GM21526 (cell line): ENCODE measurements around the gene SFN.
"Not testable (repeated sequence)": the region's sequence is repeated elsewhere in the genome, so short reads cannot be mapped to it uniquely, and the experiment has no call there.

Source experiments
- ATAC-seq: cut with Tn5 transposase; IDR thresholded peaks from one replicate; pipeline ENCODE4 v1.9.1; 2021; ENCODE audit warnings: moderate library complexity; ENCODE audit not compliant: unreplicated experiment, low FRiP score

SFN gene

DNA sequence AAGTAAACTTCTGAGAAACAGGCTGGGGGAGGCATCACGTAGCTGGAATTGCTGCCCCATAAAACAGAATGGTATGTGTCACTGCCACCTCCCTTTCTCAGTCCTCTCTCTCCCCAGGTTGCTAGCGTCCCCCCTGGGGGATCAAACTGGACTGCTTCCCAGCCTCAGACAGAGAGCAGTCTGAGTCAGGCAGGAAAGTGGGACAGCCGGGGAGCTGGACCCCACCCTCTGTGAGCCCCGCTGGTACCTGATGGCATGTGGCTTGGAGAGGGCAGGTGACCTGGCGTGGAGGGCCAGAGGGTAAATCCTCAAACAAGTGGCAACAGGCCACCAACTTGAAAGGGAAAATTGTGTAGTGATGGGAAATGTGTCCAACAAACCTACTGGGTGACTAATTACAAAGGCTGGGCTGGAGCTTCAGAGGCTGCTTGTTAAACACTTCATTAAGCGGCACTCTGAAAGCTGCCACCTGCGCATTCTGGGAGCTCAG lies 1.0 kb upstream of the SFN start:
- ATAC-seq: no peak

- ATAC-seq: no peak
Observed at GRCh38 chr1:26863685-26864077, 732 bp downstream of the SFN start.

GRCh38 chr1:26864610-26865480 lies 1.9 kb downstream of the SFN start:
- peak; percentile 80 for ATAC-seq

GRCh38 chr1:26873097-26873496 lies 10.1 kb downstream of the SFN start:
- ATAC-seq: not testable (repeated sequence)

GRCh38 chr1:26874896-26875295 lies 11.9 kb downstream of the SFN start:
- ATAC-seq: no peak

DNA sequence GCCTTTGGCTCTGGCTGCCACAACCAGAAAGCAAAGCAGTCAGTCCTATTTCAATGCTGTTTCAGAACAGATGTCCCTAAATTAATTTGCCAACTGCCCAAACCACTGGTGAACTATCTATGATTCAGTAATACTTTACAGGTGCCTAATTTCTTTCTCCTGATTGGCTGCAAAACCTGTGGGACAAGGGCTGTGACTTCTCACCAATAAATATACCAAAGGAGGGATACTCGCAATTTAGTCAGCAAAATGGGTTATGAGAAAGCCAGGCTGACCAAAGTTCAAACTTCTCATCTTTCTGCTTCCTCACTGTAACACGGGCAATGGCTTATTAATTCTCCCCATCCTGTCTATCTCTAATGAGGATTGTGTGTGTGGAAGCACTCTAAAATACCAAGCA lies 14.4 kb downstream of the SFN start:
- ATAC-seq: no peak

GRCh38 chr1:26879793-26880192 lies 16.8 kb downstream of the SFN start:
- ATAC-seq: no peak

DNA sequence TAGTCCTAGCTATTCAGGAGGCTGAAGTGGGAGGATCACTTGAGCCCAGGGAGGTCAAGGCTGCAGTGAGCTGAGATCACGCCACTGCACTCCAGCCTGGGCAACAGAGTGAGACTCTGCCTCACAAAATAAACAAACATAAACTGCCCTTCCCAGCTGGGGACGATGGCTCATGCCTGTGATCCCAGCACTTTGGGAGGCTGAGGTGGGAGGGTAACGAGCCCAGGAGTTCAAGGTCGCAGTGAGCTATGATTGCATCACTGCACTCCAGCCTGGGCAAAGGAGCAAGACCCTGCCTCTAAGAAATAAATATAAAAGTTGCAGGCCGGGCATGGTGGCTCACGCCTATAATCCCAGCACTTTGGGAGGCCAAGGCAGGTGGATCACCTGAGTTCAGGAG lies 18.7 kb downstream of the SFN start:
- not testable (repeated sequence) for ATAC-seq

- ATAC-seq: no peak
Observed at GRCh38 chr1:26882696-26883463, 19.9 kb downstream of the SFN start.

DNA sequence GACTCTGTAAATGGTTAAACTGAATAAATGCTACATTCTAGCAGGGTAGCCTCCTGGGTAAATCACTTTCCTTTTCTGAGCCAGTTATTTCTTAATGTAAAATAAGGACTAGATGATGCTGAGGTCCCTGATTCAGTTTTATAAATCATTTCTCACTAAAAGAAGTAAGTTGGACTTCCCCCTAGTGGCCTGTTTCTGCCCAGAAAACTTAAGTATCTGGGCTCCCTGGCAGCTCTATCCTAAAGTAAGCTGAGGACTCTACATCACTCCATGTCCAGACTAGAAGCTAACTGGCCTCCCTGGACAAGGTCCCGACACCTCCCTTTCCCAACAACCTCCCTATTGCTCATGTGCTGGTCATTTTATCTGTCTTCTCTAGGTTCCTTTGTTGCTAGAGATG lies 24.2 kb downstream of the SFN start:
- ATAC-seq: no peak

DNA sequence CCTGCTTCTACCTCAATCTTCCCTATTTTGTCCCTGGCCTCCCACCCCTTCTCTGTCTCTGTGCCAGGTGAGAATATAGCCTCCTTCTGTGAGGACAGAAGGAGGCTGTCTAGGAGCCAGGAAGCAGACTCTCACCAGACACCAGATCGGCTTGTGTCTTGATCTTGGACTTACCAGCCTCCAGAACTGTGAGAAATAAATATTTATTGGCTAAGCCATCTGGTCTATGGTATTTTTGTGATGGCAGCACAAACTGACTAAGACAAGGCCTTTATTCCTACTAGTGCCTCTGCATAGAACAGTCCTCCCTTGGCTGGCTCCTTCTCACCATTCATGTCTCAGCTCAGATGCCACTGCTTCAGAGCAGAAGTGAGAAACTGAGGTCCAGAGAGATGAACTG lies 25.3 kb downstream of the SFN start:
- no peak for ATAC-seq

- ATAC-seq: peak; percentile 67
Observed at GRCh38 chr1:26889551-26890466, 26.9 kb downstream of the SFN start, which contains the start of gene GPN2. Gene GPN2 (minus strand): TSS chr1:26890283. CDS start chr1:26890096, 187 bp downstream.

GRCh38 chr1:26890467-26890796 lies 27.5 kb downstream of the SFN start:
- ATAC-seq: peak; percentile 24

DNA sequence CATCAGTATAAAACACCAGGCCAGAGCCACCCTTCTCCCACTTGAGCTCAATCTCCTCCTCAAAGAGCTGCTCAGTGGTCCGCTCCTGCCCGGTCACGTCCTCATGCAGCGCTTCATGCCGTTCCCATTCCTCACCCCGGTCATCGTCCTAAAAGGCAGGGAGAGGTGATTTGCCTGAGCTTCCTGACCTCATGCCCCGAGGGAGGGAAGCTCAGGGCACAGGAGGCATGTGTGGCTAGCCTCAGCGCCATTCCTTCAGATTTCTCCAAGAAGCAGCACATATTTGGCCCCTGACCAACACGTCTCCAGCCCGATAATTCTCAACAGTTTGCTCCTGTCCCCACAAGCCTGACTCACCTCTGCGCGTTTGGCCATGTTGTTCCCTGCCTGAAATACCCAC lies 31.3 kb downstream of the SFN start:
- ATAC-seq: no peak

DNA sequence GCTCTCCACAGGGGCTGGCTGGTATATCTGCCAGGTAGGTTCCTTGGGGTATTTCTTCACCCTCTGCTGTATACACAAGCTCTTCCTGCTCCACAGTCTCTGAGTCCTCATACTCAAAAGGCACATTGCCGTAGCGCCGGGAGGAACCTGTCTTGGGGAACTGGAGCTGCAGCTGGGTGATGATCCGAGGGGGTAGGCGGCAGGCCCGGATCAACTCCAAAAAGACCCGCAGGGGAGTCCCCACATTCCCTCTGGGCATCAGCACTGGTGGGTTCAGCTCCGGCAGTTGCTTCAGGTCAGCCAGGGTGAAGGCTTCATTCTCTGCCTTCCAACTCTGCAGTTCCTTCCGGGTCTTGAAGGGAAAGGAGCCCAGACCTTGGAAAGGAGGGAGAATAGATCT lies 34.4 kb downstream of the SFN start:
- no peak for ATAC-seq

GRCh38 chr1:26900001-26900814 lies 37.3 kb downstream of the SFN start, which contains the start of gene GPATCH3:
Gene GPATCH3 (minus strand): TSS chr1:26900467. CDS start chr1:26900442, 25 bp downstream.
- peak; percentile 69 for ATAC-seq

- no peak for ATAC-seq
Observed at GRCh38 chr1:26900815-26901511, 38.0 kb downstream of the SFN start.

DNA sequence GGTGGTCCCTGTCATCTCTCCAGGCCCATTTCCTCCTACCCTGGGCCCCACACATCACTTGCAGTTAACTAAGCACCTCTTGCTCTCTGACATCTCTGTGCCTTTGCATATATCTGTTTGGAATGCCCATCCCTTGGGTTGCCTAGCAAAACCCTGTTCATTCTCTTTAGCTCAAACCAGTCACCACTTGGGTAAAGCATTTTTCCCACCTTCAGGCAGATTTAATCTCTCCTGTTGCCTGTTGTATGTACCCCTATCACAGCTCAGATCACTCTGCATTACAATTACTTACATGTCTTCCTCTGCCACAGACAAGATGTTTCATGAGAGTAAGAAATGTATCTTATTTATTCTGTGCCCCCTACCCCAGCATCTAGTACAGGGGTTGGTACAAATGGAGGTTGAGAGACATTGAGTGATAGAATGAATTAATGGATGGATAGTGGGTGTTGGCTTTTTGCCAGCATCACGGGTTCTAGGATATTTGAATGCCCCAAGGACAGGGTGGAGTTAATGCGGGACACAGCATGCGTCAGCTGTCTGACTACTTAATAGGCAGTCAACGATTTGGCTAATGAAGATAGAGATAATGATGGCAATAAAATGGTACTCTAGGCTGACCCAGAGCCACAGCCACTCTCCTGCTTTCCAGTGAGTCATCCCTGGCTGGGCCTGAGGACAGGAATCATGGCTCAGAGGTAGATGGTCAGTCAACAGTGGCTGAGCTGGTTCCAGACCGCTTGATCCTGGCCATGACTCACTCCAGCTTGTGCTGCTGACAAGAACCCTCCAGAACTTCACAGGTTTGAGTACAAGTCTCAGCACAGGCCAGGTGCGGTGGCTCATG lies 44.3 kb downstream of the SFN start:
- ATAC-seq: no peak
